Tibial nerve (tissue), 4 donors: ENCODE results near the gene RPL3.

Experiments used
- CTCF ChIP-seq, 5 experiments: fragments of 200-600 bp in 3 of 5; fragments of 450-650 bp in 2 of 5; sonication (generic) in 3 of 5; IDR thresholded peaks; one replicate each; pipeline ENCODE4 v1.5.1; 2016 to 2019; ENCODE audit warnings: antibody characterized with exemption in 5 of 5, mild to moderate bottlenecking in 3 of 5, moderate library complexity in 2 of 5
- EP300 ChIP-seq, 2 donors: sonication (generic); formaldehyde crosslinking; IDR thresholded peaks; one replicate each; pipeline ENCODE4 v1.6.1; 2017; ENCODE audit warnings: antibody characterized with exemption in 2 of 2, mild to moderate bottlenecking in 1 of 2

GRCh38 chr22:39349506-39349966, 30.1 kb upstream of the RPL3 start:
- TF ChIP-seq CTCF (IDR thresholded peaks at IDR 0.05) = no peak
- no peak for TF ChIP-seq EP300 (IDR thresholded peaks at IDR 0.05)
